Fibroblast of mammary gland (primary cell): ENCODE results near the gene CEP41.

Experiments
- DNase-seq: peaks from one replicate; pipeline ENCODE4 v3.0.0-alpha.2; 2010; ENCODE audit warnings: low read depth
- H3K4me3 ChIP-seq: 2 replicates; pipeline ENCODE4 v1.5.1; 2011; ENCODE audit warnings: low read depth, mild to moderate bottlenecking, low read length, moderate library complexity; ENCODE audit not compliant: control insufficient read depth
- CTCF ChIP-seq: conservative IDR thresholded peaks from 2 replicates; pipeline ENCODE4 v1.5.1; 2011; ENCODE audit warnings: low read depth, low read length, inconsistent platforms; ENCODE audit not compliant: control insufficient read depth, insufficient read depth

CEP41 gene

DNA sequence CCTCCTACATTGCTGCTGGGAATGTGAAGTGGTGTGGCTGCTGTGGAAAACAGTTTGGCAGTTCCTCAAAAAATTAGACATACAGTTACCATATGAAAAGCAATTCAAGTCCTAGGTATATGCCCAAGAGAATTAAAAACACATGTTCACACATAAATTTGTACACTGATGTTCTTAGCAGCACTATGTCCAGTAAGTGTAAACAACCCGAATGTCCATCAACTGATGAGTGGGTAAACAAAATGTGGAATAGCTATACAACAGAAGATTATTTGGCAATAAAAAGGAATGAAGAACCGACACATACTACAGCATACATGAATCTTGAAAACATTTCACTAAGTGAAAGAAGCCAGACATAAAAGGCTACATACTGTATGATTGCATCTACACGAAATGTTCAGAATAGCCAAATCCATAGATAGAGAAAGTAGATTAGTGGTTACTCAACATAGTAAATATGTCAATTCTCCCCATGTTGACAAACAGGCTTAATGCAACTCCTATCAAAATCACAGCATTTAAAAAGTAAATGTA, 17.2 kb downstream of the CEP41 start:
- TF ChIP-seq CTCF: no peak

GRCh38 chr7:130421684-130422083, 19.1 kb downstream of the CEP41 start:
- peak; percentile 45 for DNase-seq
- H3K4me3 ChIP-seq: no peak overlapping the region
- no peak for TF ChIP-seq CTCF

More for the DNA sequence above, 17.2 kb downstream of the CEP41 start:
- DNase-seq: no peak
- no peak overlapping the region for H3K4me3 ChIP-seq

DNA sequence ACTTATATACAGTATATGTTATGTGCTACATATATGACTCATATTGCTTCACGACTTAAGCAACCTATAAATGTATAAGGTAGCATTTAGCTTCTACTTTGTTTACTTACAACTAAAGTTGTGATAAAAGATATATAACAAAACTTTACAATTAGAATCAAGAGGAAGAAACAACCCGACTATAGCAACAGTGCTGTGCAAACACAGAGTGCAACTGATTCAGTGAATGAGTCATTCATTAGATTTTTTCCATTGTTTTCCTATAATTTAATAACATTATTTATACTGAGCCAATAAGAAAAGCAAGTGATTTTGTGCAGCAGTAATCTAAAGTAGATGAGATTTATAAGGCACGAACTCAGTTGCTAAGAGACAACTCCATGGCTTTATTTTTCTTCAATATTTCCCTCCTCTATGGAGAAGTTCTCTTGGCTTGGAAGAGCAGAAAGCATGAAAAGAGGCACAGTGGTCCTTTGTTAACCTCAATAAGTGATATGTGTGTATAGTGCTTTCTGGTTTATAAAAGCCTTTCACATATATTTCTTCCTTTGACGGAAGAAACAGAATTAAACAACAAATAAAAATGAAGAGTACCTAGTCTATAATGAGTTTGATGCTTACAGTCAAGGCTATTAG, 19.8 kb downstream of the CEP41 start:
- peak; percentile 23 for DNase-seq
- TF ChIP-seq CTCF: no peak
- no peak overlapping the region for H3K4me3 ChIP-seq

- TF ChIP-seq CTCF: no peak
- H3K4me3 ChIP-seq: no peak overlapping the region
- DNase-seq: no peak
These were observed 21.2 kb downstream of the CEP41 start for GRCh38 chr7:130419658-130420057.

DNA sequence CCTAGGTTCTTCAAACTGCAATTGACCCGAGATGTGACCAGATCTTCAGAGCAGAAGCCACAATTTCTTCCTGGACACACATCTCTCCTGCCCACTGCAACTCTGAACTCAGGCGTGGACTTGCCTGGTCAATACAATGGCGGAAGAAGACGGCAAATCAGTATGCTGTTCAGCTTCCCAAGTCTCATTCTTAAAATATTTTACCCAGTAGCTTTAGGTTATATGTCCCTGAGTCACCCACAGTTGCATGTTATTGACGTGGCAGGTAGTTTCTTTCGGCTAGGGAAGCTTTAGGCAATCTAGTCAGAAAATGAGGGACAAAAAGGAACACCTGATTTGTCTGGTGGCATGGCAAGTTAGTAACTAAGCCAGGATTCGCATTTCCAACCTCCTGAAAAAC, 22.5 kb downstream of the CEP41 start:
- no peak overlapping the region for H3K4me3 ChIP-seq
- TF ChIP-seq CTCF: no peak
- no peak for DNase-seq

- no peak overlapping the region for H3K4me3 ChIP-seq
- DNase-seq: no peak
- TF ChIP-seq CTCF: no peak
These were observed 23.6 kb downstream of the CEP41 start for GRCh38 chr7:130417213-130417612.
